Measurements from ENCODE around the gene SLAMF1.

DNA sequence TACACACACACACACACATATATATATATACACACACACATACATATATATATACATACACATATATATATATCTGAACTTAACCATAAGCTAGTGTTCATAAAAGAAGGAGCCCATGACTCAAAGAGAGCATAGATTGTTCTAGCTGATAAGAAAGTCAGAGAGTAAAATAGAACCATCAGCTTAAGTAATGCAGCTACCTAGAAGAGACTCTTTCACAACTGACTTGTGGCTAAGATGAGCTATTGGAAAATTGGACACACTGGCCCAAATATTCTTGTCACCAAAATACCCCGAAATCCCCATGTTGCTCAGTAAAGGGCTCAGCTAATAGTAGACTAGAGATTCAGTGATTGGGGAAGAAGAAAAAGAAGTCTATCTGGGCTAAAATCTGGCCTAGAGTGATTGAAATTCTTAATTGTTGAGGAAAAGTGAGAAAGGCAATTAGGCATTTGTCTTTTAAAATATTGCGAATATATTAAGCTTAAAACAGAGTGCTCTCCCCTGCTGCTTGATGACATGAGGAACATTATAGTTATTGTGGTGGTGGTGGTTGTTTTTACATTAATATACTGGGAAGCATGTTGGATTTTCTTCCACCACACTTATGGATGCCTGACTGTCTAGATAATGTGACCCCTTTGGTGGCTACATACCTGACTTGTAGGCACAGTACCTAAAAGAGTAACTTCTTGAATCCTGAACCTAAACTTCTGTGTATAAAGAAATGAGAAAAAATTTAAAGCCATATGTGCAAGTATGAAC lies 6.3 kb downstream of the SLAMF1 start:
- no peak for TF ChIP-seq CTCF (IDR thresholded peaks at IDR 0.05)
- no peak for TF ChIP-seq POLR2A (IDR thresholded peaks at IDR 0.05)

All from lower leg skin (tissue), 3 donors.